Suprapubic skin (tissue), 4 donors: ENCODE data around the gene EDA. TPM values are rescaled to one million over a fixed set of nuclear protein-coding genes. Genes with fewer than 3 reads are reported as not detected.

Source experiments
- DNase-seq, 2 donors: peaks; one replicate each; pipeline ENCODE4 v3.0.0-alpha.2; 2019; ENCODE audit warnings: low spot score in 2 of 2
- H3K27ac ChIP-seq: fragments of 200-600 bp; sonication (generic); one replicate; pipeline ENCODE4 v1.5.1; 2019
- H3K27me3 ChIP-seq: fragments of 200-600 bp; sonication (generic); one replicate; pipeline ENCODE4 v1.5.1; 2019
- H3K36me3 ChIP-seq: fragments of 200-600 bp; sonication (generic); one replicate; pipeline ENCODE4 v1.5.1; 2019
- H3K4me1 ChIP-seq: fragments of 200-600 bp; sonication (generic); one replicate; pipeline ENCODE4 v1.5.1; 2019
- H3K4me3 ChIP-seq: fragments of 200-600 bp; sonication (generic); one replicate; pipeline ENCODE4 v1.5.1; 2019; ENCODE audit warnings: mild to moderate bottlenecking
- H3K9me3 ChIP-seq: fragments of 200-600 bp; sonication (generic); one replicate; pipeline ENCODE4 v1.5.1; 2019
- EP300 ChIP-seq: sonication (generic); formaldehyde crosslinking; IDR thresholded peaks from one replicate; pipeline ENCODE4 v1.6.1; 2017; ENCODE audit warnings: antibody characterized with exemption
- POLR2A ChIP-seq, 2 donors: fragments of 450-650 bp; IDR thresholded peaks; one replicate each; pipeline ENCODE4 v1.6.1; 2017; ENCODE audit warnings: antibody characterized with exemption in 2 of 2, mild to moderate bottlenecking in 2 of 2, moderate library complexity in 2 of 2
- POLR2AphosphoS5 ChIP-seq, 3 donors: sonication (generic); formaldehyde crosslinking; IDR thresholded peaks; one replicate each; pipeline ENCODE4 v1.6.1; 2017; ENCODE audit warnings: antibody characterized with exemption in 3 of 3
- WGBS: methylation state at CpG from one replicate; pipeline ENCODE4 v1.1.5; 2018; 5-methylcytosine and 5-hydroxymethylcytosine counted together
- total RNA-seq, 4 donors: library from RNA; depleted of rRNA; stranded (reverse); fragments of >200 nt; gene quantifications; one replicate each; pipeline ENCODE4 v1.1.0, GENCODE V29; 2016
- TF ChIP-seq, protein P1 (sequence below), 2 donors: fragments of 200-600 bp in 1 of 2; fragments of 450-650 bp in 1 of 2; sonication (generic) in 1 of 2; IDR thresholded peaks; one replicate each; pipeline ENCODE4 v1.5.1; 2016 to 2019; ENCODE audit warnings: antibody characterized with exemption in 2 of 2, mild to moderate bottlenecking in 1 of 2, moderate library complexity in 1 of 2

EDA gene
- total RNA-seq, 4 donors from 2014 or later, result 5.6 to 10.9 (median 7.5) TPM

DNA sequence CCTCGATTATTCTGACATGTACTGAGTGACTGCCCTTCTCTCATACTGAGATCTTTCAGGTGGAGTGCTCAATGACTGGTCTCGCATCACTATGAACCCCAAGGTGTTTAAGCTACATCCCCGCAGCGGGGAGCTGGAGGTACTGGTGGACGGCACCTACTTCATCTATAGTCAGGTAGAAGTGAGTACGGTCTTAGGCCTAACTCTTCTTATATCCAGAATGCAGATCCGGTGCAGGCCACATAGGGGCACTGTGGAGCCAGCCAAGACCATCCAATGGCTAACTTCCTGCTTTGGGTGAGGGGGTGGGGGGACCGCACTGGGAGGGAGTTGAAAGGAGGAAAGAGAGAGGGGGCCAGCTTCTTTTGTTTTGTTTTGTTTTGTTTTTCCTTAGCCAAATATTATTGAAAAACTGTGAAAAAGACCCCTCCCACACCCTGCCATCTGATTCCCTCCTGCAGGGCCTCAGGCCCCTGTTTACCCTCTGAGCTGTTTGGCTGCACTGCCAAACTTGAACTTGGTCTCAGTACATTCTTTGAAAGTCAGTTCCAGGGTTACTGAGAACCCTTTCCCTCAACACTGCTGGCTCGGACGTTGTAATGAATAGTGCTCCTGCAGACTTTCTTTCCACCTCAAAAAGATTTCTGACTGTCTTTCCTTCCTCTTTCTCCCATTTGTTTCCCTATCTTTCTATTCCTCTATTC, 417.6 kb downstream of the EDA start:
- Histone ChIP-seq H3K4me3 (no peak overlapping the region), H3K36me3 (no peaks in the 10 kb centered on the region), H3K27ac (no peak overlapping the region), H3K4me1 (no peaks in the 10 kb centered on the region), H3K27me3 (no peaks in the 10 kb centered on the region), H3K9me3 (no peaks in the 10 kb centered on the region)
- no peak for DNase-seq
- TF ChIP-seq, protein P1, sequence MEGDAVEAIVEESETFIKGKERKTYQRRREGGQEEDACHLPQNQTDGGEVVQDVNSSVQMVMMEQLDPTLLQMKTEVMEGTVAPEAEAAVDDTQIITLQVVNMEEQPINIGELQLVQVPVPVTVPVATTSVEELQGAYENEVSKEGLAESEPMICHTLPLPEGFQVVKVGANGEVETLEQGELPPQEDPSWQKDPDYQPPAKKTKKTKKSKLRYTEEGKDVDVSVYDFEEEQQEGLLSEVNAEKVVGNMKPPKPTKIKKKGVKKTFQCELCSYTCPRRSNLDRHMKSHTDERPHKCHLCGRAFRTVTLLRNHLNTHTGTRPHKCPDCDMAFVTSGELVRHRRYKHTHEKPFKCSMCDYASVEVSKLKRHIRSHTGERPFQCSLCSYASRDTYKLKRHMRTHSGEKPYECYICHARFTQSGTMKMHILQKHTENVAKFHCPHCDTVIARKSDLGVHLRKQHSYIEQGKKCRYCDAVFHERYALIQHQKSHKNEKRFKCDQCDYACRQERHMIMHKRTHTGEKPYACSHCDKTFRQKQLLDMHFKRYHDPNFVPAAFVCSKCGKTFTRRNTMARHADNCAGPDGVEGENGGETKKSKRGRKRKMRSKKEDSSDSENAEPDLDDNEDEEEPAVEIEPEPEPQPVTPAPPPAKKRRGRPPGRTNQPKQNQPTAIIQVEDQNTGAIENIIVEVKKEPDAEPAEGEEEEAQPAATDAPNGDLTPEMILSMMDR (IDR thresholded peaks at IDR 0.05), result peak in 1 of 2 donors; percentile 38
- no peak for TF ChIP-seq POLR2AphosphoS5 (IDR thresholded peaks at IDR 0.05)
- 58% methylated on average over 10 of the region's 10 CpGs for WGBS

DNA sequence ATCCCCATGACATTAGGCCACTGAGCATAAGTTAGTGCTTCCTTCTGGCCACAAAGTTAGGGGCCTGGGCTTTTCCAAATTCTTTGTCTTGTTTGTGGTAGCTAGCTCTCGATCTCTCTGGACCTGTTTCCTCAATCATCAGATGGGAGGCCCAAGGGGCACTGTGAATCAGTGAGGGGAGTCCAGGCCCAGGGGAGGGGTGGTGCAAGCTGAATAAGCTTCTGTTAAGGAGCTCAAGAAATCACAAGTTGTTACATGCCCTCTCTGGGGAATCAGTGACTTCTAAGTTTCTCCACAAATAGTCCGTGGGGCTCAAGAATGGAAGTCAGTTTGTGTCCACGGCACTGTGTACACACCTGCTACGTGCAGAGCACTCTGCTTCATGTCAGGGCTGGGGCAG, 418.7 kb downstream of the EDA start:
- no peaks in the 10 kb centered on the region for H3K4me1 ChIP-seq
- no peaks in the 10 kb centered on the region for H3K9me3 ChIP-seq
- no peak for DNase-seq
- no peaks in the 10 kb centered on the region for H3K27me3 ChIP-seq
- no peak overlapping the region for H3K4me3 ChIP-seq
- TF ChIP-seq POLR2AphosphoS5 (IDR thresholded peaks at IDR 0.05), result no peak
- TF ChIP-seq, protein P1 (IDR thresholded peaks at IDR 0.05), result no peak
- no peak for TF ChIP-seq POLR2A (IDR thresholded peaks at IDR 0.05)
- no peak for TF ChIP-seq EP300
- no peaks in the 10 kb centered on the region for H3K36me3 ChIP-seq
- no peak overlapping the region for H3K27ac ChIP-seq
- WGBS, result 55% methylated on average over 4 of the region's 4 CpGs

DNA sequence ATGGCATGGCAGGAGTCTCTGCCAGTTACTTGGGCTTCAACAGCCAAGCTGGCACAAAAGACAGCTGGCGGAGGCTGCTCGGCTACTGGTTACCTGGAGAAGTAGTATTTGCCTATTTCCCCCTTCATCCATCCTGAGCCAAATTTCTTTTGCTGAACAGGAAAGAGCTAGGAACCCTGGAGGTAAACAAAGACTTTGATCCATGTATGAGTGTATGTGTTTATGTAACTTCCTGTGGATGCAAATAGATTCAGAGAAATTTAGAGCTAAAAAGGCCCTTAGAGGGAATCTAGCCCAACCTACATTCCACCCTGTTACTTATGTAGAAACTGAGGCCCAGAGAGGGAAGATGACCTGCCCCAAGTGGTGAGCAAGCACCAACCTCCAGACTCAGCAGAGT, 422.6 kb downstream of the EDA start:
- H3K9me3 ChIP-seq, result no peaks in the 10 kb centered on the region
- H3K4me1 ChIP-seq, result no peaks in the 10 kb centered on the region
- H3K27me3 ChIP-seq, result no peaks in the 10 kb centered on the region
- TF ChIP-seq, protein P1 (IDR thresholded peaks at IDR 0.05), result no peak
- TF ChIP-seq POLR2A (IDR thresholded peaks at IDR 0.05) (no peak), POLR2AphosphoS5 (IDR thresholded peaks at IDR 0.05) (no peak), EP300 (no peak)
- H3K4me3 ChIP-seq, result no peak overlapping the region
- H3K27ac ChIP-seq, result no peak overlapping the region
- no peak for DNase-seq
- no peaks in the 10 kb centered on the region for H3K36me3 ChIP-seq
- 76% methylated on average over 2 of the region's 2 CpGs for WGBS

DNA sequence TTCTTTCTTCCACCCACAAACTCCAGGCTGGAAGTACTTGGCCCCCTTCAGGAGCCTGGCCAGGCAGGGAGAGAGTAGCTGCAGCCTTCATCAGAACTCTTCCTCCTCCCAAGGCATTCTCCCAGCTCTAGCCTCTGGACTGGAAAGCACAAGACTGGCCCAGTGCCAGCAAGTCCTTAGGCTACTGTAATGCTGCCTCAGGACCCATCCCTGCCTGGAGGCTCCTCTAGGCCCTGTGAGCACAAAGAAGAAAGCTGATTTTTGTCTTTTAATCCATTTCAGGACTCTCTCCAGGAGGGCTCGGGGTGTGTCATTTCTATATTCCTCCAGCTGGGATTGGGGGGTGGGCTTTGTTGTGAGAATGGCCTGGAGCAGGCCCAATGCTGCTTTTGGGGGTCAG, 423.0 kb downstream of the EDA start:
- no peaks in the 10 kb centered on the region for H3K36me3 ChIP-seq
- H3K27ac ChIP-seq, result no peak overlapping the region
- DNase-seq, result no peak
- no peak overlapping the region for H3K4me3 ChIP-seq
- no peak for TF ChIP-seq EP300
- 72% methylated on average over 1 of the region's 1 CpG for WGBS
- no peaks in the 10 kb centered on the region for H3K4me1 ChIP-seq
- H3K9me3 ChIP-seq, result no peaks in the 10 kb centered on the region
- H3K27me3 ChIP-seq, result no peaks in the 10 kb centered on the region

DNA sequence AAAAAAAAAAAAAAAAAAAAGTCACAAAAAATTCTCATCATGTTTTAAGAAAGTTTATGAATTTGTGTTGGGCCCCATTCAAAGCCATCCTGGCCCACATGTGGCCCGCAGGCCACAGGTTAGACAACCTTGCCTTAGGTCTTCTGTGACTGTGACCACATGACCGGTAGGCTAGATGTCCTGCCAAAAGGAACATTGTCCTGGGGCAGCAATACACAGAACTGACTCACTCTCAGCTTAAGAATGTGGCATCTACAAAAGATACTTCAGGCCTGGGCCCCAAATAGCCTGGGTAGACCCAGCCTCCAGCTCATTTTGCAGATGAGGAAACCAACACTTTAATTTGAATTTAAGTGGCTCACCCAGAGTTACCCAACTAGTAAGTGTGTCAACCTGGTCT, 423.8 kb downstream of the EDA start:
- Histone ChIP-seq H3K9me3 (no peaks in the 10 kb centered on the region), H3K27ac (no peak overlapping the region), H3K27me3 (no peaks in the 10 kb centered on the region), H3K4me3 (no peak overlapping the region), H3K4me1 (no peaks in the 10 kb centered on the region), H3K36me3 (no peaks in the 10 kb centered on the region)
- DNase-seq, result no peak
- TF ChIP-seq, protein P1 (IDR thresholded peaks at IDR 0.05), result no peak
- TF ChIP-seq POLR2AphosphoS5 (IDR thresholded peaks at IDR 0.05) (no peak), EP300 (no peak), POLR2A (IDR thresholded peaks at IDR 0.05) (no peak)
- 84% methylated on average over 2 of the region's 2 CpGs for WGBS

DNA sequence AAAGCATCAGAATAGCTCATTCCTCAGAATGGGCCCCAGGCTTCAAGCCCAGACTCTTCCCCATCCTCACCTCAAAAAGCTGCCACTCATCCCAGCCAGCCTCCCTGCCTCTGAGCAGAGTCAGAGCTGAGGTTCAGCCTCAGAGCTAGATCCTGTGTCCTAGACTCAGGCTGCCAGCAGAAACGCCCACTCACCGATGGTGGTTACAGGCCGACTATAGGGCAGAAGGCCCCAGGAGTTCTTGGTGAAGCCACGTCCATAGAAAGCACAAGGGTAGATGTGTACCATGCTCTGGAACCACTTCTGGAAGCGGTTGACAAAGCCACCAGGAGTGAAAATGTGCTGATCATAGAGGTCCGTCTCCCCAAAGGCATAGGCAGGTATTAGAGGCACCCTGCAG, 426.1 kb downstream of the EDA start:
- H3K4me1 ChIP-seq, result no peaks in the 10 kb centered on the region
- TF ChIP-seq, protein P1 (IDR thresholded peaks at IDR 0.05), result no peak
- TF ChIP-seq EP300, result no peak
- no peak for TF ChIP-seq POLR2AphosphoS5 (IDR thresholded peaks at IDR 0.05)
- no peak for TF ChIP-seq POLR2A (IDR thresholded peaks at IDR 0.05)
- no peak overlapping the region for H3K4me3 ChIP-seq
- DNase-seq, result no peak
- no peak overlapping the region for H3K27ac ChIP-seq
- no peaks in the 10 kb centered on the region for H3K36me3 ChIP-seq
- no CpG with 5 or more reads among the region's 6 CpGs for WGBS
- H3K9me3 ChIP-seq, result no peaks in the 10 kb centered on the region
- no peaks in the 10 kb centered on the region for H3K27me3 ChIP-seq
